ENCODE results near the gene CPEB2.
"Not testable (repeated sequence)": the region's sequence is repeated elsewhere in the genome, so short reads cannot be mapped to it uniquely, and the experiment has no call there.

CPEB2 gene

GRCh38 chr4:15063341-15063740 lies 61.1 kb downstream of the CPEB2 start:
- DNase-seq, result no peak

- no peak for DNase-seq
Observed at GRCh38 chr4:15065516-15065915, 63.2 kb downstream of the CPEB2 start.

- DNase-seq, result no peak
Observed at GRCh38 chr4:15066140-15066539, 63.9 kb downstream of the CPEB2 start.

GRCh38 chr4:15068298-15068697 lies 66.0 kb downstream of the CPEB2 start:
- no peak for DNase-seq

GRCh38 chr4:15075875-15076274 lies 73.6 kb downstream of the CPEB2 start:
- DNase-seq, result no peak

GRCh38 chr4:15077969-15078368 lies 75.7 kb downstream of the CPEB2 start:
- DNase-seq, result no peak

GRCh38 chr4:15078682-15079642 lies 76.7 kb downstream of the CPEB2 start:
- DNase-seq, result no peak

- no peak for DNase-seq
Observed at GRCh38 chr4:15084780-15085179, 82.5 kb downstream of the CPEB2 start.

GRCh38 chr4:15085762-15086161 lies 83.5 kb downstream of the CPEB2 start:
- not testable (repeated sequence) for DNase-seq

GRCh38 chr4:15086259-15086658 lies 84.0 kb downstream of the CPEB2 start:
- DNase-seq, result not testable (repeated sequence)

- DNase-seq, result no peak
Observed at GRCh38 chr4:15088394-15089035, 86.2 kb downstream of the CPEB2 start.

- no peak for DNase-seq
Observed at GRCh38 chr4:15089979-15090378, 87.7 kb downstream of the CPEB2 start.

- no peak for DNase-seq
Observed at GRCh38 chr4:15100380-15100779, 98.1 kb downstream of the CPEB2 start.

- DNase-seq, result no peak
Observed at GRCh38 chr4:15100994-15101695, 98.9 kb downstream of the CPEB2 start.

GRCh38 chr4:15104825-15105224 lies 102.5 kb downstream of the CPEB2 start:
- DNase-seq, result no peak

GRCh38 chr4:15106399-15106798 lies 104.1 kb downstream of the CPEB2 start:
- DNase-seq, result no peak

GRCh38 chr4:15109600-15109999 lies 107.3 kb downstream of the CPEB2 start:
- DNase-seq, result no peak

GRCh38 chr4:15110120-15110571 lies 107.9 kb downstream of the CPEB2 start:
- no peak for DNase-seq

GRCh38 chr4:15116509-15117079 lies 114.3 kb downstream of the CPEB2 start:
- DNase-seq, result no peak

GRCh38 chr4:15117270-15117946 lies 115.1 kb downstream of the CPEB2 start:
- no peak for DNase-seq

- DNase-seq, result no peak
Observed at GRCh38 chr4:15118292-15118691, 116.0 kb downstream of the CPEB2 start.
